Muscle layer of colon (tissue), 2 donors: ENCODE data around the gene PAK5.

Experiments used
- H3K27ac ChIP-seq: one replicate; pipeline ENCODE4 v1.7.0; 2013; ENCODE audit warnings: low read depth, mild to moderate bottlenecking, low read length, moderate library complexity
- H3K27me3 ChIP-seq, 2 donors: one replicate each; pipeline ENCODE4 v1.7.0; 2013; ENCODE audit warnings: low read length in 2 of 2, mild to moderate bottlenecking in 2 of 2; ENCODE audit not compliant: insufficient read depth in 2 of 2, control insufficient read depth in 1 of 2
- H3K36me3 ChIP-seq: one replicate; pipeline ENCODE4 v1.7.0; 2013; ENCODE audit warnings: mild to moderate bottlenecking, low read length; ENCODE audit not compliant: insufficient read depth
- H3K4me1 ChIP-seq: one replicate; pipeline ENCODE4 v1.7.0; 2013; ENCODE audit warnings: mild to moderate bottlenecking, low read length; ENCODE audit not compliant: insufficient read depth
- H3K4me3 ChIP-seq, 2 donors: one replicate each; pipeline ENCODE4 v1.7.0; 2013; ENCODE audit warnings: low read length in 2 of 2, low read depth in 1 of 2, mild to moderate bottlenecking in 1 of 2, moderate library complexity in 1 of 2
- H3K9ac ChIP-seq: one replicate; pipeline ENCODE4 v1.7.0; 2013; ENCODE audit warnings: low read length
- H3K9me3 ChIP-seq: one replicate; pipeline ENCODE4 v1.7.0; 2013; ENCODE audit warnings: mild to moderate bottlenecking, low read length
- donor health status: abdominal sarcoma.
- donor health status: Adenocarcinoma of cecum.

PAK5 gene

GRCh38 chr20:9506280-9506821, 332.5 kb downstream of the PAK5 start:
- H3K9me3 ChIP-seq = no peaks in the 10 kb centered on the region
- no peaks in the 10 kb centered on the region for H3K36me3 ChIP-seq
- H3K4me3 ChIP-seq = no peak overlapping the region
- no peak overlapping the region for H3K9ac ChIP-seq
- H3K27ac ChIP-seq = no peak overlapping the region
- no peaks in the 10 kb centered on the region for H3K4me1 ChIP-seq
- H3K27me3 ChIP-seq = peaks cover 0 to 26% of the 10 kb centered on the region in 2 donors

DNA sequence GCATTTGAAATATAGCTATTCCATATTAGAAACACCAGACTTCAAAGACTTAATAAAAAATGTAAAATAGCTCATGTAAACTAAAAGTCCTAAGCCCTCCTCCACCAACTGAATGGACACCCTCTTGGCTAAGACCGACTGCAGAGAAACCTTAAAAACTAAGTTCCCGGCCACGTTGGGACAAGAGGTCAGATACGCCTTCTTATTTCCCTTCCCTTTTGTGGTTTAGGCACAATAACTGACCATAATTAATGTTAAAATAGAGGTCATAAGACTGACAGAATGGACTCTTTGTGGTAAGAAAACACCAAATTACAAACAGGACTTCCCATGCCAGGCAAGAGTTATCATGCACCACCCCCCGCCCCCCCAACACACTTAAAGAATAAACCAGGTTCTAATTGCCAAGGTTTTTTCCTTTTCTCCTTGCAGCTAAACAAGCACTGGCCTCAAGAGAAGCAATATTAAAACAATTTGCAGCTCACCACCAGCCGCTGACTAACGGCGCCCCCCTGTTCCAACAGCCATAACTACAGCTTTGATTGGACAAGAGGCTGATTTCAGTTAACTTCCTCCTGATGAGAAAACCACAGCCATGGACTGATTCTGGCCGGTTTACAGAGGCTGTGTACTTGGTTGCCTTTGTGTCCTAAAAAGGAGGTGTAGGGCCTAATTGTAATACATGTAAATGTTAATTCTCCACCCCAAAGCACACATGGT, 335.2 kb downstream of the PAK5 start:
- H3K27ac ChIP-seq = no peak overlapping the region
- no peaks in the 10 kb centered on the region for H3K36me3 ChIP-seq
- no peaks in the 10 kb centered on the region for H3K9me3 ChIP-seq
- H3K4me1 ChIP-seq = no peaks in the 10 kb centered on the region
- H3K4me3 ChIP-seq = no peak overlapping the region
- no peak overlapping the region for H3K9ac ChIP-seq
- H3K27me3 ChIP-seq = peaks cover 0 to 26% of the 10 kb centered on the region in 2 donors

GRCh38 chr20:9501473-9501872, 337.4 kb downstream of the PAK5 start:
- Histone ChIP-seq H3K27me3 (peaks cover 0 to 7% of the 10 kb centered on the region in 2 donors), H3K4me1 (no peaks in the 10 kb centered on the region), H3K9me3 (no peaks in the 10 kb centered on the region), H3K36me3 (no peaks in the 10 kb centered on the region), H3K4me3 (no peak overlapping the region), H3K9ac (no peak overlapping the region), H3K27ac (no peak overlapping the region)

DNA sequence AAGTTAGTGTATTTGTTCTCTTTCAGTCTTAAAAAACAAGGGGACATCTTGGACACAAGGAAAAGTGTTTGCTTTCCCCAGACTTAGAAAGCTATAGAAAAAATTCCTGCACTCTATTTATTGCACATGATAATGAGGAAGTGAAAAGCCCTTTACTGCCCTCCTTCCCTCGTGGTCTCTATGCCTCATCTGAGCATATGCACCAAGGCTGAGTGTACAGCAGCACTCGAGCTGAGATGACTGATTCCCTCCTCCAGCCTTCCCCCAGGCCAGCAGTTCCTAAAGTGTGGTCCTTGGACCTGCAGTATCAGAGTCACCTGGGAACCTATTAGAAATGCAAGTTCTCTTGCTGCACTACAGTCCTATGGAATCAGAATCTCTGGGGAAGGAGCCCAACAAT, 338.8 kb downstream of the PAK5 start:
- H3K27me3 ChIP-seq = no peaks in the 10 kb centered on the region
- no peak overlapping the region for H3K9ac ChIP-seq
- no peaks in the 10 kb centered on the region for H3K36me3 ChIP-seq
- H3K4me1 ChIP-seq = no peaks in the 10 kb centered on the region
- no peaks in the 10 kb centered on the region for H3K9me3 ChIP-seq
- H3K4me3 ChIP-seq = no peak overlapping the region
- no peak overlapping the region for H3K27ac ChIP-seq

GRCh38 chr20:9499126-9499899, 339.6 kb downstream of the PAK5 start:
- Histone ChIP-seq H3K9me3 (no peaks in the 10 kb centered on the region), H3K27me3 (no peaks in the 10 kb centered on the region), H3K36me3 (no peaks in the 10 kb centered on the region), H3K4me1 (no peaks in the 10 kb centered on the region), H3K9ac (no peak overlapping the region), H3K27ac (no peak overlapping the region), H3K4me3 (no peak overlapping the region)

DNA sequence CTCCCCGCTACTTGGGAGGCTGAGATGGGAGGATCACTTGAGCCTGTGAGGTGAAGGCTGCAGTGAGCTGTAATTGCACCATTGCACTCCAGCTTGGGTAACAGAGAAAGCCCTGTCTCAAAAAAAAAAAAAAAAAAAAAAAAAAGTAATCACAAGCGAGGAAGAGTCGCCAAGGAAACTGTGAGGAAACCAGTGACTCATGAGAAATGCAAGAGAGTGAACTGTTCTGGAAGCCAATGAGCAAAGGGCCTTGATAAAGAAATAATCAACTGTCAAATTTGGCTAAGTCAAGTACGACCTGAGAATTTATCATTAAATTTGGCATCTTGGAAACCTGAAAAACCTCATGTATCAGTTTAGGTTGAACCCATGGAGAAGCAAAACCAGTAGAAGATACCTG, 340.6 kb downstream of the PAK5 start:
- Histone ChIP-seq H3K36me3 (no peaks in the 10 kb centered on the region), H3K4me3 (no peak overlapping the region), H3K9me3 (no peaks in the 10 kb centered on the region), H3K4me1 (no peaks in the 10 kb centered on the region), H3K9ac (no peak overlapping the region), H3K27ac (no peak overlapping the region), H3K27me3 (no peaks in the 10 kb centered on the region)

DNA sequence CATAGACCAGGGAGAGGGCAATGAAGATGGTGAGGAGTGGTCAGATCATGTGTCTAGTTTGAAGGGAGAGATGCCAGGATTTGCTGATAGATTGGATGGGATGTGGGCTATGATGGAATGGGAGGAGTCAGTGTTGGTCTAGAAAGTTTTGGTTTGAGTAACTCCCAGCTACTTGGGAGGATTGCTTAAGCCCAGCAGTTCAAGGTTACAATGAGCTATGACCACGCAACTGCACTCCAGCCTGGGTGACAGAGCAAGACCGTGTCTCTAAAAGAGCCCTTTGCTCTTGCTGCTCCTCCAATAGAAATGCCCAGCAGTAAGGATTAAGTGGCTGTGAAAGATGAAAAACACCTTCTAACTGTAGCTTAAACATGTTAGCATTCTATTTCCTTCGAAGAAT, 342.7 kb downstream of the PAK5 start:
- Histone ChIP-seq H3K36me3 (no peaks in the 10 kb centered on the region), H3K4me3 (no peak overlapping the region), H3K27me3 (no peaks in the 10 kb centered on the region), H3K9ac (no peak overlapping the region), H3K27ac (no peak overlapping the region), H3K4me1 (no peaks in the 10 kb centered on the region), H3K9me3 (no peaks in the 10 kb centered on the region)

DNA sequence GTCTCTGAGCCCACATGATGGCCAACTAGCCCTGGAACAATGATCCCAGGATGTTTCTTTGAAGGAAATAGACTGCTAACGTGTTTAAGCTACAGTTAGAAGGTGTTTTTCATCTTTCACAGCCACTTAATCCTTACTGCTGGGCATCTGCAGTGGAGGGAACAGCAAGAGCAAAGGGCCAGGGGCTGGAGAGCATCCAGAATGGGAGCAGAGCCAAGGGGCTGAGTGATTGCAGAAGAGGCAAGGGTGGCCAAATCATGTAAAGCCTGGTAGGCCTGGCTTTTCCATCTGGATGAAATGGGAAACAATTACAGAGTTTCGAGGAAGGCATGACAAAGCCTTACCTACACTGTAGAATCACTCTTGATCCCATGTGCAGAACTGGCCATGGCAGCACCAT, 343.2 kb downstream of the PAK5 start:
- Histone ChIP-seq H3K36me3 (no peaks in the 10 kb centered on the region), H3K4me1 (no peaks in the 10 kb centered on the region), H3K27ac (no peak overlapping the region), H3K9me3 (no peaks in the 10 kb centered on the region), H3K9ac (no peak overlapping the region), H3K4me3 (no peak overlapping the region), H3K27me3 (no peaks in the 10 kb centered on the region)

- Histone ChIP-seq H3K4me3 (no peak overlapping the region), H3K9me3 (no peaks in the 10 kb centered on the region), H3K36me3 (no peaks in the 10 kb centered on the region), H3K27me3 (no peaks in the 10 kb centered on the region), H3K4me1 (no peaks in the 10 kb centered on the region), H3K27ac (no peak overlapping the region), H3K9ac (no peak overlapping the region)
Measured at GRCh38 chr20:9493803-9494202, 345.1 kb downstream of the PAK5 start.

DNA sequence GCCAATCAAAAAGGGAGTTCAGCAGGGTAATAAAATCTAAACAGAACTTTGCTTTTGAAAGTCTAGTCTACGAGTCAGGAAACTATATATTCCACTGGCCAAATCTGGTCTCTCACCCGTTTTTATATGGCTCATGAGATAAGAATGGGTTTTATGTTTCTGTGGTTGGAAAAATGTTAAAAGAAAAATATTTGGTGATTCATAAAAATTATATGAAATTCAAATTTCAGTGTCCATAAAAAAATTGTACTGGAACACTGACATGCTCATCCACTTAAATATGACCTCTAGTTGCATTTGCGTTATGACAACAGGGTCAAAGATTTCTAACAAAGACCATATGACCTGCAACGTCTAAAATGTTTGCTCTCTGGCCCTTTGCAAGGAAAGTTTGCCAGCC, 346.8 kb downstream of the PAK5 start:
- no peaks in the 10 kb centered on the region for H3K4me1 ChIP-seq
- H3K9ac ChIP-seq = no peak overlapping the region
- H3K27ac ChIP-seq = no peak overlapping the region
- no peaks in the 10 kb centered on the region for H3K36me3 ChIP-seq
- no peaks in the 10 kb centered on the region for H3K27me3 ChIP-seq
- no peak overlapping the region for H3K4me3 ChIP-seq
- H3K9me3 ChIP-seq = no peaks in the 10 kb centered on the region

DNA sequence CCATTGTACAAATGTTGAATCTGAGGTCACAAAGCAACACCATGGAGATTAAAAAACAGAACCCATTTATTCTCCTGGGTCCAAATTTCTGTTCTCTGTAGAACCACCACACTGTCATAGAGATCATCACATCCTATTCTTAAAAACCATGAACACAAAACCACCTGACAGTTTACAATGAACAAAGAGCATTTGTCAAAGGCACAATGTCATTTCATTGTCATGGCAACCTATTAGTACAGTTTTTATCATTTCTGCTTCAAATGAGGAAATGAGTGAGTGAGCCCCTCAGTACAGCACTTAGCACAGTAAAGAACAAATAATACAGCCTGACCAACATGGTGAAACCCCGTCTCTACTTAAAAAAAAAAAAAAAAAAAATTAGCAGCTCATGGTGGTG, 347.6 kb downstream of the PAK5 start:
- no peak overlapping the region for H3K9ac ChIP-seq
- no peak overlapping the region for H3K4me3 ChIP-seq
- no peaks in the 10 kb centered on the region for H3K36me3 ChIP-seq
- no peaks in the 10 kb centered on the region for H3K27me3 ChIP-seq
- H3K27ac ChIP-seq = no peak overlapping the region
- H3K4me1 ChIP-seq = no peaks in the 10 kb centered on the region
- H3K9me3 ChIP-seq = no peaks in the 10 kb centered on the region
